ENCODE data around the gene ZWILCH.

Gene ZWILCH

GRCh38 chr15:66515901-66516322, 10.8 kb downstream of the ZWILCH start:
- Histone ChIP-seq H3K4me3 (no peak overlapping the region), H3K27ac (no peak overlapping the region)
- TF ChIP-seq, protein P1, sequence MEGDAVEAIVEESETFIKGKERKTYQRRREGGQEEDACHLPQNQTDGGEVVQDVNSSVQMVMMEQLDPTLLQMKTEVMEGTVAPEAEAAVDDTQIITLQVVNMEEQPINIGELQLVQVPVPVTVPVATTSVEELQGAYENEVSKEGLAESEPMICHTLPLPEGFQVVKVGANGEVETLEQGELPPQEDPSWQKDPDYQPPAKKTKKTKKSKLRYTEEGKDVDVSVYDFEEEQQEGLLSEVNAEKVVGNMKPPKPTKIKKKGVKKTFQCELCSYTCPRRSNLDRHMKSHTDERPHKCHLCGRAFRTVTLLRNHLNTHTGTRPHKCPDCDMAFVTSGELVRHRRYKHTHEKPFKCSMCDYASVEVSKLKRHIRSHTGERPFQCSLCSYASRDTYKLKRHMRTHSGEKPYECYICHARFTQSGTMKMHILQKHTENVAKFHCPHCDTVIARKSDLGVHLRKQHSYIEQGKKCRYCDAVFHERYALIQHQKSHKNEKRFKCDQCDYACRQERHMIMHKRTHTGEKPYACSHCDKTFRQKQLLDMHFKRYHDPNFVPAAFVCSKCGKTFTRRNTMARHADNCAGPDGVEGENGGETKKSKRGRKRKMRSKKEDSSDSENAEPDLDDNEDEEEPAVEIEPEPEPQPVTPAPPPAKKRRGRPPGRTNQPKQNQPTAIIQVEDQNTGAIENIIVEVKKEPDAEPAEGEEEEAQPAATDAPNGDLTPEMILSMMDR (IDR thresholded peaks at IDR 0.05) = no peak
- no peak for DNase-seq (ENCODE audit: low spot score)

DNA sequence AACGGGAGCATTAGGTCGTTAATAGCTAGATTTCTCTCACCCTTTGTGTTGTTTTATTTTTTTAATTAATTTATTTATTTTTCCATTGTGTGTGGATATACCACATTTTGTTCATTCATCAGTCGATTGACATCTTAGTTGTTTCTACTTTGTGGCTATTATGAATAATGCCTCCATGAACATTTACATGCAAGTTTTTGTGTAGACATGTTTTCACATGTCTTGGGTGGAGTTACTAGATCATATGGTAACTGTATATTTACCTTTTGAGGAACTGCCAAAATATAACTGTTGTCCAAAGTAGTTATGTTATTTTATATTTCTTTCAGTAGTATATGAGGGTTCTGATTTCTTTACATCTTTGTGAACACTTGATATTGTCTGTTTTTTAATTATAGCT, 18.8 kb downstream of the ZWILCH start:
- TF ChIP-seq, protein P1 (IDR thresholded peaks at IDR 0.05) = no peak
- H3K27ac ChIP-seq = no peak overlapping the region
- no peak for DNase-seq (ENCODE audit: low spot score)
- no peak overlapping the region for H3K4me3 ChIP-seq

DNA sequence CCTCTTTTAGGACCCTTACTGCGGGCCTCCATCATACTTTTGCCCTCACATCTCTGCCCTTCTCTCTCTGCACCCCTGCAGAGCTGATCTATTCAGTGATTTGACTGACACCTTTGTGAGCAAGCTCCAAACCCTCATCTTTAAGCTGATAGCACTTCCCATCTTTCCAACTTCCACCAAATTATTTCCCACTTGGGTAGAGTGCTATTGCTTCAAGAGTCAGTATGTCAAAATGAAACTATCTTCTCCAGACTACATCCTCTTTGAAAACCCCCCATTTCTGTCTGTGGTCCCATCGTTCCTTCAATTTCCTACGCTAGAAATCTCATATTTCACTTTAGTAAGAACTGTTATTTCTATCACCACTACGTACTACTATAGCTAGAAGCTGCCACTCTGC, 19.7 kb downstream of the ZWILCH start:
- H3K4me3 ChIP-seq = no peak overlapping the region
- no peak for DNase-seq (ENCODE audit: low spot score)
- H3K27ac ChIP-seq = no peak overlapping the region
- TF ChIP-seq, protein P1 (IDR thresholded peaks at IDR 0.05) = no peak

DNA sequence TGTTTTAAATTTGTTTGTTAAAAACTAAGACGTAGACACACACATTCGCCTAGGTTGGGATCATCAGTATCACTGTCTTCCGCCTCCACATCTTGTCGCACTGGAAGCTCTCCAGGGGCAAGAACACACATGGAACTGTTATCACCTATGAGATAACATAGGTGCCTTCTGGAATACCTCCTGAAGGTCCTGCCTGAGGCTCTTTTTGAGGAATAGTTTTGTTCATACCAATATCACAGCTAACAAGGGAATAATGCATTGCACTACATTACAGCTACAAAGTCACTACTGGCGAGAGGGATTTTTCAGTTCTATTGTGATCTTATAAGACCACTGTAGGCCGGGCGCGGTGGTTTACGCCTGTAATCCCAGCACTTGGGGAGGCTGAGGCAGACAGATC, 29.9 kb downstream of the ZWILCH start:
- DNase-seq (ENCODE audit: low spot score) = no peak
- no peak overlapping the region for H3K4me3 ChIP-seq
- TF ChIP-seq, protein P1 (IDR thresholded peaks at IDR 0.05) = no peak
- H3K27ac ChIP-seq = no peak overlapping the region

GRCh38 chr15:66542896-66543295, 37.8 kb downstream of the ZWILCH start:
- no peak overlapping the region for H3K27ac ChIP-seq
- DNase-seq (ENCODE audit: low spot score) = no peak
- TF ChIP-seq, protein P1 (IDR thresholded peaks at IDR 0.05) = no peak

DNA sequence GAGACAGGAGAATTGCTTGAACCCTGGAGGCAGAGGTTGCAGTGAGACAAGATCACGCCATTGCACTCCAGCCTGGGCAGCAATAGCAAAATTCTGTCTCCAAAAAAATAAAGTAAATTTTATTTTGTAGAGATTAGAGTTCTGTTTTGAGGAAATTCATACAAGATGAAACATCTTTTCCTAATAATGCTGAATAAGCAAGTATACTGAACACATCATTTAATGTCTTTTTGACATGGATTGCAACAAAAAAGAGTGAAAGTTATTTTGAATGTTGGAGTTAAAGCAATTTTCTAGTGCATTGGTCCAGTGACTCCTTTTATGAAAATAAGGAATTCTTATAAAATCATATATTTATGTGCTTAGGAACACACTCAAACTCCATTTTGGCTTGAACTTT, 40.1 kb downstream of the ZWILCH start:
- no peak overlapping the region for H3K27ac ChIP-seq
- DNase-seq (ENCODE audit: low spot score) = no peak
- TF ChIP-seq, protein P1 (IDR thresholded peaks at IDR 0.05) = no peak
- no peak overlapping the region for H3K4me3 ChIP-seq

More at GRCh38 chr15:66542896-66543295, 37.8 kb downstream of the ZWILCH start:
- H3K4me3 ChIP-seq = no peak overlapping the region

DNA sequence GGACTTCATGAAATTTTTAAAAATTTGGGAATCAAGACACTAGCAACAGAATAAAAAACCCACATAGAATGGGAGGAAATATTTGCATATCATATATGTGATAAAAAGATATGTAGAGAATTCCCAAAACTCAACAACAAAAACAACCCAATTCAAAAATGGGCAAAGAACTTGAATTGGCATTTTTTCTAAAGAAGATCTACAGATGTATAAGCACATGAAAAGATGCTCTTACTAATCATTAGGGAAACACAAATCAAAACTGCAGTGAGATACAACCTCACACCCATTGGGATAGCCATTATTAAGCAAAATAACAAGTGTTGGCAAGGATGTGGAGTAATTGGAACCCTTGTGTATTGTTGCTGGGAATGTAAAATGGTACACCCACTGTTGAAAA, 50.6 kb downstream of the ZWILCH start:
- Histone ChIP-seq H3K27ac (no peak overlapping the region), H3K4me3 (no peak overlapping the region)
- no peak for DNase-seq (ENCODE audit: low spot score)
- TF ChIP-seq, protein P1 (IDR thresholded peaks at IDR 0.05) = no peak

Data from coronary artery (tissue), 2 donors.